Common myeloid progenitor, CD34-positive (primary cell): ENCODE measurements around the gene WDR7.

ENCODE experiments used
- CTCF ChIA-PET: fragments of 350-600 bp; sonication (Branson Sonifier 250); formaldehyde crosslinking; loops from one replicate; lab custom pipeline; 2021; ENCODE audit warnings: antibody characterized with exemption; lab: Charles Lee
- POLR2A ChIA-PET: fragments of 350-600 bp; sonication (Branson Sonifier 250); formaldehyde crosslinking; loops from one replicate; lab custom pipeline; 2021; ENCODE audit warnings: antibody characterized with exemption; lab: Charles Lee
- DNase-seq, 3 donors: peaks; one replicate each; pipeline versions ENCODE4 v3.0.0 to v3.0.0-alpha.2; 2013
- H3K27ac ChIP-seq, 2 experiments: 1 replicate in 1 of 2; 2 replicates in 1 of 2; pipeline ENCODE4 v1.7.0; 2013; ENCODE audit warnings: inconsistent platforms in 2 of 2, low read length in 2 of 2, mild to moderate bottlenecking in 2 of 2, low read depth in 1 of 2, moderate library complexity in 1 of 2; ENCODE audit not compliant: severe bottlenecking in 2 of 2, insufficient read depth in 1 of 2, poor library complexity in 1 of 2
- H3K27me3 ChIP-seq, 5 experiments: replicated peaks in 2 of 5; 1 replicate in 3 of 5; 2 replicates in 2 of 5; pipeline versions ENCODE4 v1.6.1 to v1.7.0; 2013; ENCODE audit warnings: low read length in 4 of 5, mild to moderate bottlenecking in 2 of 5, moderate library complexity in 2 of 5, inconsistent platforms in 1 of 5; ENCODE audit not compliant: insufficient read depth in 5 of 5, control insufficient read depth in 4 of 5
- H3K36me3 ChIP-seq, 4 experiments: 1 replicate in 2 of 4; 2 replicates in 2 of 4; pipeline versions ENCODE4 v1.6.1 to v1.7.0; 2013; ENCODE audit warnings: low read length in 3 of 4, control low read depth in 1 of 4, mild to moderate bottlenecking in 1 of 4; ENCODE audit not compliant: control insufficient read depth in 4 of 4, insufficient read depth in 4 of 4
- H3K4me1 ChIP-seq, 4 experiments: 1 replicate in 3 of 4; 2 replicates in 1 of 4; pipeline versions ENCODE4 v1.6.1 to v1.7.1; 2013; ENCODE audit warnings: low read length in 3 of 4, mild to moderate bottlenecking in 3 of 4, control low read depth in 1 of 4, inconsistent platforms in 1 of 4, moderate library complexity in 1 of 4; ENCODE audit not compliant: control insufficient read depth in 4 of 4, insufficient read depth in 4 of 4; ENCODE audit errors: control extremely low read depth in 1 of 4
- H3K4me3 ChIP-seq, 7 experiments: 1 replicate in 4 of 7; 2 replicates in 3 of 7; pipeline versions ENCODE4 v1.5.1 to v1.7.0; 2013; ENCODE audit warnings: mild to moderate bottlenecking in 7 of 7, low read length in 6 of 7, moderate library complexity in 6 of 7, inconsistent platforms in 2 of 7, low read depth in 2 of 7, control low read depth in 1 of 7; ENCODE audit not compliant: insufficient read depth in 4 of 7, control insufficient read depth in 1 of 7; ENCODE audit errors: extremely low read depth in 1 of 7
- H3K9me3 ChIP-seq, 5 experiments: 1 replicate in 4 of 5; 2 replicates in 1 of 5; pipeline versions ENCODE4 v1.6.1 to v1.7.1; 2013; ENCODE audit warnings: low read length in 4 of 5, mild to moderate bottlenecking in 2 of 5, inconsistent platforms in 1 of 5, low read depth in 1 of 5, moderate library complexity in 1 of 5; ENCODE audit not compliant: control insufficient read depth in 4 of 5, insufficient read depth in 2 of 5; ENCODE audit errors: control extremely low read depth in 1 of 5
- WGBS: methylation state at CpG from one replicate; pipeline ENCODE4 v1.1.5; 2013; ENCODE audit not compliant: insufficient coverage; 5-methylcytosine and 5-hydroxymethylcytosine counted together

Gene WDR7

GRCh38 chr18:57027190-57027708 lies 376.1 kb downstream of the WDR7 start:
- no peak overlapping the region for H3K4me3 ChIP-seq
- CTCF ChIA-PET, result no interaction called here
- H3K4me1 ChIP-seq, result peaks cover 0 to 5% (median 0%) of the 10 kb centered on the region in 4 experiments
- H3K36me3 ChIP-seq, result peaks cover 0 to 7% (median 4%) of the 10 kb centered on the region in 4 experiments
- H3K27me3 ChIP-seq, result no peaks in the 10 kb centered on the region
- POLR2A ChIA-PET, result no interaction called here
- H3K27ac ChIP-seq, result no peak overlapping the region
- 97% methylated on average over 9 of the region's 15 CpGs for WGBS
- DNase-seq, result no peak
- H3K9me3 ChIP-seq, result no peaks in the 10 kb centered on the region

GRCh38 chr18:57029761-57030160 lies 378.6 kb downstream of the WDR7 start:
- Histone ChIP-seq H3K36me3 (peaks cover 0 to 7% (median 4%) of the 10 kb centered on the region in 4 experiments), H3K4me3 (no peak overlapping the region), H3K27ac (no peak overlapping the region), H3K9me3 (no peaks in the 10 kb centered on the region), H3K27me3 (no peaks in the 10 kb centered on the region), H3K4me1 (peaks cover 0 to 5% (median 0%) of the 10 kb centered on the region in 4 experiments)
- DNase-seq, result no peak
- POLR2A ChIA-PET, result no interaction called here
- WGBS, result 100% methylated on average over 4 of the region's 5 CpGs
- CTCF ChIA-PET, result interaction anchor here (0.8 to 1.5 kb wide), 2 partner anchors 11 to 102 kb away, joined by 3 read pairs; no protein-coding TSS in a partner anchor

GRCh38 chr18:57030417-57030816 lies 379.3 kb downstream of the WDR7 start:
- no peak for DNase-seq
- CTCF ChIA-PET, result interaction anchor here (0.8 kb wide), 1 partner anchor 103 kb away, joined by 3 read pairs; no protein-coding TSS in a partner anchor
- Histone ChIP-seq H3K27ac (no peak overlapping the region), H3K4me3 (no peak overlapping the region), H3K27me3 (no peaks in the 10 kb centered on the region), H3K36me3 (peaks cover 0 to 7% (median 4%) of the 10 kb centered on the region in 4 experiments), H3K9me3 (no peaks in the 10 kb centered on the region), H3K4me1 (peaks cover 0 to 5% (median 0%) of the 10 kb centered on the region in 4 experiments)
- POLR2A ChIA-PET, result no interaction called here
- no CpG with 5 or more reads among the region's 5 CpGs for WGBS

- Histone ChIP-seq H3K4me1 (no peaks in the 10 kb centered on the region), H3K27ac (no peak overlapping the region), H3K27me3 (no peaks in the 10 kb centered on the region), H3K9me3 (no peaks in the 10 kb centered on the region), H3K36me3 (no peaks in the 10 kb centered on the region), H3K4me3 (no peak overlapping the region)
- POLR2A ChIA-PET, result no interaction called here
- no peak for DNase-seq
- CTCF ChIA-PET, result no interaction called here
- WGBS, result 96% methylated on average over 2 of the region's 2 CpGs
Measured at GRCh38 chr18:57035590-57035989, 384.4 kb downstream of the WDR7 start.

DNA sequence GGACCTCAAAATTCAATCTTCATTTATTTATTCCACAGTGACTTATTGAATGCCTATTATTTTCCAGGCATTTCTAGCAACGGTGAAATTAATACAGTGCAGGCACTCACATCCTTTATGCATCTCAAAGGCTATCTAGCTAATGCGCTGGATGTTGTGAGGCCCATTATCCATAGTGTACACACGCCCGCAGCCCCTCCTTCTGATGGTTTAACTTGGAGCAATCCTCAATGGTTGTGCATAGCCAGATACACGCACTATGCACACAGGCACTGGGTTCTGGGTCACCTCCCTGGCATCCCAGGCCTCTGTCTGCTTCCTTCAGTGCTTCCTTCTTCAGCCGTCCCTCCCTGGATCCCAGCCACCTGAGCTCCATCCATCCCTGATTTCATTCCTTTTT lies 387.2 kb downstream of the WDR7 start:
- H3K4me1 ChIP-seq, result no peaks in the 10 kb centered on the region
- no peak overlapping the region for H3K27ac ChIP-seq
- POLR2A ChIA-PET, result no interaction called here
- H3K4me3 ChIP-seq, result no peak overlapping the region
- 76% methylated on average over 5 of the region's 6 CpGs for WGBS
- no peak for DNase-seq
- H3K9me3 ChIP-seq, result no peaks in the 10 kb centered on the region
- no peaks in the 10 kb centered on the region for H3K36me3 ChIP-seq
- CTCF ChIA-PET, result no interaction called here
- H3K27me3 ChIP-seq, result no peaks in the 10 kb centered on the region

- Histone ChIP-seq H3K27ac (no peak overlapping the region), H3K9me3 (peaks cover 0 to 3% (median 0%) of the 10 kb centered on the region in 5 experiments), H3K27me3 (no peaks in the 10 kb centered on the region), H3K36me3 (no peaks in the 10 kb centered on the region), H3K4me1 (no peaks in the 10 kb centered on the region), H3K4me3 (no peak overlapping the region)
- 100% methylated on average over 2 of the region's 3 CpGs for WGBS
- no peak for DNase-seq
- ChIA-PET CTCF (no interaction called here), POLR2A (no interaction called here)
Measured at GRCh38 chr18:57040175-57040574, 389.0 kb downstream of the WDR7 start.

DNA sequence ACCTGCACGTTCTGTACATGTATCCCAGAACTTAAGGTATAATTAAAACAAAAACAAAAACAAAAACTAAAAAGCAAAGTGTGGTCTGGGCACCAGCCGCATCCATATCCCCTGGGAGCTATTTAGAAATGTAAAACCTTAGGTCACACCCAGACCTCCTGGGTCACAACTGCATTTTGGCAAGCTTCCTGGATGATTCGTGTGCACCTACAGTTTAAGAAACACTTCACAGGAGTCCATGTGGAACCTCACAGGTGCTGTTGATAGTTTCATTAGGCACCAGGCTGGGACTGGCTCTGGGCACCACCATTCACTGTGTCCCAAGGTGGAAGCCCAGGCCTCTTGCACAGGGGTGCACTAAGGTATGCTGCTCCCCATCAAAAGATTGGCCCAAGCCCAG lies 392.1 kb downstream of the WDR7 start:
- Histone ChIP-seq H3K4me1 (no peaks in the 10 kb centered on the region), H3K9me3 (peaks cover 0 to 4% (median 0%) of the 10 kb centered on the region in 5 experiments), H3K27me3 (no peaks in the 10 kb centered on the region), H3K27ac (no peak overlapping the region), H3K36me3 (no peaks in the 10 kb centered on the region), H3K4me3 (no peak overlapping the region)
- CTCF ChIA-PET, result no interaction called here
- no peak for DNase-seq
- POLR2A ChIA-PET, result no interaction called here
- 89% methylated on average over 3 of the region's 3 CpGs for WGBS
